Lung (tissue), 12 donors: ENCODE data around the gene TMEM63C. TPM values are rescaled to one million over a fixed set of nuclear protein-coding genes. Genes with fewer than 3 reads are reported as not detected.

ENCODE experiments used
- ATAC-seq: fragments of 200-7000 bp; cut with Tn5 transposase; one replicate; pipeline ENCODE4 v1.9.1; 2020; ENCODE audit warnings: moderate number of reproducible peaks; ENCODE audit not compliant: insufficient read depth, low FRiP score
- DNase-seq, 3 donors: peaks; one replicate each; pipeline ENCODE4 v3.0.0-alpha.2; 2013 to 2017
- H3K27ac ChIP-seq, 2 donors: one replicate each; pipeline ENCODE4 v1.5.1; 2013; ENCODE audit warnings: mild to moderate bottlenecking in 2 of 2, moderate library complexity in 2 of 2, control low read depth in 1 of 2, inconsistent platforms in 1 of 2, low read depth in 1 of 2, low read length in 1 of 2
- H3K27me3 ChIP-seq, 3 donors: one replicate each; pipeline ENCODE4 v1.5.1; 2013; ENCODE audit warnings: low read length in 2 of 3; ENCODE audit not compliant: control insufficient read depth in 3 of 3, insufficient read depth in 3 of 3
- H3K36me3 ChIP-seq, 4 donors: one replicate each; pipeline ENCODE4 v1.5.1; 2013; ENCODE audit warnings: low read length in 4 of 4, mild to moderate bottlenecking in 1 of 4, moderate library complexity in 1 of 4; ENCODE audit not compliant: control insufficient read depth in 4 of 4, insufficient read depth in 4 of 4
- H3K4me1 ChIP-seq, 5 donors: one replicate each; pipeline ENCODE4 v1.5.1; 2013; ENCODE audit warnings: low read length in 5 of 5, mild to moderate bottlenecking in 2 of 5, moderate library complexity in 1 of 5; ENCODE audit not compliant: control insufficient read depth in 5 of 5, insufficient read depth in 5 of 5
- H3K4me3 ChIP-seq: one replicate; pipeline ENCODE4 v1.5.1; 2013; ENCODE audit warnings: mild to moderate bottlenecking, control low read depth, moderate library complexity
- H3K9ac ChIP-seq, 2 donors: one replicate each; pipeline ENCODE4 v1.5.1; 2013; ENCODE audit warnings: low read length in 2 of 2, control low read depth in 1 of 2; ENCODE audit not compliant: insufficient read depth in 1 of 2
- H3K9me3 ChIP-seq, 4 donors: one replicate each; pipeline ENCODE4 v1.5.1; 2013; ENCODE audit warnings: low read length in 3 of 4, mild to moderate bottlenecking in 1 of 4, moderate library complexity in 1 of 4; ENCODE audit not compliant: control insufficient read depth in 4 of 4, insufficient read depth in 3 of 4
- CTCF ChIP-seq: IDR thresholded peaks from 2 replicates; pipeline ENCODE4 v1.5.1; 2012; ENCODE audit warnings: mild to moderate bottlenecking; ENCODE audit errors: control extremely low read depth, extremely low read depth
- WGBS, 2 donors: extraction: QIAGEN DNeasy Blood & Tissue Kit; methylation state at CpG; one replicate each; pipeline ENCODE4 v1.1.7; 2013; 5-methylcytosine and 5-hydroxymethylcytosine counted together
- polyA plus RNA-seq, 2 donors: library from polyadenylated mRNA; stranded (reverse); fragments of 200-250 nt; gene quantifications; one replicate each; pipeline ENCODE4 v1.2.1, GENCODE V29; 2013
- total RNA-seq, 2 donors: library from RNA; depleted of rRNA in 1 of 2; stranded (reverse); fragments of >200 nt in 1 of 2; gene quantifications; one replicate each; pipeline ENCODE4 v1.2.1, GENCODE V29; 2014 to 2021
- donor health status: control.
- donor health status: control.
- donor health status: Bipolar disorder and iron deficiency.
- donor health status: healthy.
- donor health status: DM: yes; HTN: yes; CAD: no.

The TMEM63C gene
- total and polyA plus RNA-seq, 4 donors: 0.20 to 1.2 (median 0.45) TPM

- no peak overlapping the region for H3K27ac ChIP-seq
- WGBS, 2 donors: 92 to 96% methylated on average over 8 of the region's 8 CpGs
- no peak overlapping the region for H3K9ac ChIP-seq
- no peak overlapping the region for H3K4me3 ChIP-seq
- no peak for TF ChIP-seq CTCF
- H3K36me3 ChIP-seq: peaks cover 12 to 36% (median 23%) of the 10 kb centered on the region in 4 donors
- no peak for ATAC-seq
- peaks cover 0 to 3% (median 0%) of the 10 kb centered on the region in 5 donors for H3K4me1 ChIP-seq
- H3K9me3 ChIP-seq: peaks cover 0 to 2% (median 0%) of the 10 kb centered on the region in 4 donors
- no peak for DNase-seq
- H3K27me3 ChIP-seq: no peaks in the 10 kb centered on the region
Observed at GRCh38 chr14:77296906-77297305, 115.3 kb downstream of the TMEM63C start.

DNA sequence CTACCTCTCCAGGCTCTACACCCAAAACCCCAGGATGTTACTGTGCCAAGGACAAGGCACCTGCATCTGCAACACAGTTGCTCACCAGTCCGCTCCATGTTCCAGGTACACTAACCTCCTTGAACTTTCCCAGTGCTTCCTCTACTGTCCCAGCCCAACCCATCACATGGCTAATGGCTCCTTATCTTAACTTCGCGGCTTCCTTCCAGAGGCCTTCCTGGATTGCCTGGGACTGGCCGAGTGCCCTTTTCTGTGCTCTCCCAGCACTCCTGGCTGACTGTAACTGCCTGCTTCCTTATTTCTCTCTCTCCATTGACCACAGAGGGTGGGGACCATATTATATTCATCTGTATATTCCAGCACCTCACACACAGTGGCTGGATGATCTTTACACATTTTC is 118.2 kb downstream of the TMEM63C start:
- peaks cover 14 to 37% (median 30%) of the 10 kb centered on the region in 4 donors for H3K36me3 ChIP-seq
- no peak overlapping the region for H3K27ac ChIP-seq
- 65 to 74% methylated on average over 4 of the region's 4 CpGs for WGBS, 2 donors
- H3K4me1 ChIP-seq: peaks cover 0 to 9% (median 2%) of the 10 kb centered on the region in 5 donors
- no peak for TF ChIP-seq CTCF
- H3K4me3 ChIP-seq: no peak overlapping the region
- DNase-seq (no peak), ATAC-seq (no peak)
- H3K9me3 ChIP-seq: peaks cover 0 to 2% (median 0%) of the 10 kb centered on the region in 4 donors
- no peak overlapping the region for H3K9ac ChIP-seq
- H3K27me3 ChIP-seq: no peaks in the 10 kb centered on the region

- no peak for TF ChIP-seq CTCF
- Histone ChIP-seq H3K36me3 (peaks cover 18 to 37% (median 25%) of the 10 kb centered on the region in 4 donors), H3K27ac (no peak overlapping the region), H3K9me3 (peaks cover 0 to under 1% (median 0%) of the 10 kb centered on the region in 4 donors), H3K4me1 (peaks cover 0 to 11% (median 2%) of the 10 kb centered on the region in 5 donors), H3K27me3 (no peaks in the 10 kb centered on the region), H3K4me3 (no peak overlapping the region), H3K9ac (no peak overlapping the region)
- no peak for ATAC-seq
- WGBS, 2 donors: 54 to 57% methylated on average over 10 of the region's 10 CpGs
- peak; percentile 85 to 91 (median 89) for DNase-seq
Observed at GRCh38 chr14:77301103-77301502, 119.5 kb downstream of the TMEM63C start.

DNA sequence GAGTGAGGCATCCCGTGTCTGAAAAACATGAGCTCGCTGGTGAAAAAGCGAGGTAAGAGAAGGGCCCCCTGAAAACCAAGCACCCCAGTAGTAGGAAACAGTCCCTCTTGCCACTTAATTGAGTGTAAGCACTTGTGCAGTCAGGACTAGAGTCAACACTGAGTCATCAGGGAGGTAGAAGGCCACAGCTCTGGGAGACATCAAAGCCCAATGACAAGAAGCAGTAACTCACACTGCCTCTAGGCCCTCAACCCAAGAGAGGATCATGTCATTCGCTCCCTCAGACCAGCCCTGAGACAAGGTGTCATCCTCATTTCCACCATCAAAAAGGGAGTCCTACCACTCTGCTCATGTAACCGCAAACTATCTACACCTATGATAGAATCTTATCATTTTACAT is 121.3 kb downstream of the TMEM63C start:
- Histone ChIP-seq H3K4me1 (peaks cover 0 to 16% (median 5%) of the 10 kb centered on the region in 5 donors), H3K36me3 (peaks cover 11 to 24% (median 16%) of the 10 kb centered on the region in 4 donors), H3K4me3 (no peak overlapping the region), H3K9me3 (no peaks in the 10 kb centered on the region), H3K9ac (no peak overlapping the region), H3K27ac (no peak overlapping the region), H3K27me3 (no peaks in the 10 kb centered on the region)
- whole genome bisulfite sequencing, 2 donors: 82 to 95% methylated on average over 5 of the region's 5 CpGs
- peak; percentile 50 for ATAC-seq
- TF ChIP-seq CTCF: no peak
- DNase-seq: no peak
